ENCODE results near the gene PNP. TPM values are rescaled to one million over a fixed set of nuclear protein-coding genes. Genes with fewer than 3 reads are reported as not detected.

The PNP gene
- total RNA-seq, 1 donor from 2014 or later, result 109 TPM

DNA sequence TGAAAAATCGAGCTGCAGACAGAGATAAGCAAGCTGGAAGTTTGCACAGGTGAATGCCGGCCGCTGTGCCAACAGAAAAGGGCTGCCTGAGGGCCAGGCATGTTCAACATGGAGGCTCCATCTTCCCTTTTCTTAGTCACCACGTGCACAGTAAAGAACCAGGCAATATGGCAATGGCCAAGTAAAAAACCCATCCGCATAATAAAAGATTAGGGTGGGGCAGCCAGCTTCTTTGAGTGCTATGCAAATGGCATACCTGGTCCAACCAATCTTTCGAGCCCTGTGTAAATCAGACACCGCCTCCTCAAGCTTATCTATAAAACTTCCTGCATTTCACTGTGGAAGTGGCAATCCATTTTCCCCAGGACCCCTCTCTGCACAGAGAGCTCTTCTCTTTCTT lies 16.7 kb downstream of the PNP start:
- Histone ChIP-seq H3K36me3 (ENCODE audit: control insufficient read depth, insufficient read depth, low read length) (no peaks in the 10 kb centered on the region), H3K4me3 (ENCODE audit: low read depth, low read length) (no peak overlapping the region), H3K27me3 (ENCODE audit: control insufficient read depth, insufficient read depth, low read length) (no peaks in the 10 kb centered on the region)
- TF ChIP-seq, protein P1, sequence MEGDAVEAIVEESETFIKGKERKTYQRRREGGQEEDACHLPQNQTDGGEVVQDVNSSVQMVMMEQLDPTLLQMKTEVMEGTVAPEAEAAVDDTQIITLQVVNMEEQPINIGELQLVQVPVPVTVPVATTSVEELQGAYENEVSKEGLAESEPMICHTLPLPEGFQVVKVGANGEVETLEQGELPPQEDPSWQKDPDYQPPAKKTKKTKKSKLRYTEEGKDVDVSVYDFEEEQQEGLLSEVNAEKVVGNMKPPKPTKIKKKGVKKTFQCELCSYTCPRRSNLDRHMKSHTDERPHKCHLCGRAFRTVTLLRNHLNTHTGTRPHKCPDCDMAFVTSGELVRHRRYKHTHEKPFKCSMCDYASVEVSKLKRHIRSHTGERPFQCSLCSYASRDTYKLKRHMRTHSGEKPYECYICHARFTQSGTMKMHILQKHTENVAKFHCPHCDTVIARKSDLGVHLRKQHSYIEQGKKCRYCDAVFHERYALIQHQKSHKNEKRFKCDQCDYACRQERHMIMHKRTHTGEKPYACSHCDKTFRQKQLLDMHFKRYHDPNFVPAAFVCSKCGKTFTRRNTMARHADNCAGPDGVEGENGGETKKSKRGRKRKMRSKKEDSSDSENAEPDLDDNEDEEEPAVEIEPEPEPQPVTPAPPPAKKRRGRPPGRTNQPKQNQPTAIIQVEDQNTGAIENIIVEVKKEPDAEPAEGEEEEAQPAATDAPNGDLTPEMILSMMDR (IDR thresholded peaks at IDR 0.05; ENCODE audit: insufficient read depth, low read length, severe bottlenecking), result no peak
- DNase-seq (ENCODE audit: low read depth) (no peak), FAIRE-seq (peak; percentile 23)

GRCh38 chr14:20486684-20487395 lies 17.6 kb downstream of the PNP start:
- Histone ChIP-seq H3K4me3 (ENCODE audit: low read depth, low read length) (no peak overlapping the region), H3K36me3 (ENCODE audit: control insufficient read depth, insufficient read depth, low read length) (no peaks in the 10 kb centered on the region), H3K27me3 (ENCODE audit: control insufficient read depth, insufficient read depth, low read length) (no peaks in the 10 kb centered on the region)
- TF ChIP-seq, protein P1 (IDR thresholded peaks at IDR 0.05; ENCODE audit: insufficient read depth, low read length, severe bottlenecking), result no peak
- FAIRE-seq, result no peak
- DNase-seq (ENCODE audit: low read depth), result no peak

DNA sequence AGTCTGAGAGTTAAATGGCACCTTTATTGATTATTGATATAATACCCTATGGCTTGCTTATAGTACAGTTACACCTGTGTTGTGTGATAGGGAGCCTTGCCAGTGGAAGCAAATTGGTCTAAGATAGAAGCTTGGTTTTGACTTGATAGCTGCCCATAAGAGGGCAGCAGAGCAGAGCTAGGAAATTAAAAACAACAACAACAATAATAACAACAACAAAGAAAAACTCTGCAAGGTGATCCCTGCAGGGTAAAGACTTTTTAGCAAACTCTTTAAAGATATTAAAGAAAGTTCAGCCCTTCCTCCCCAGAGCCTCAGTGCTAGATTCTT lies 18.2 kb downstream of the PNP start:
- Histone ChIP-seq H3K36me3 (ENCODE audit: control insufficient read depth, insufficient read depth, low read length) (no peaks in the 10 kb centered on the region), H3K4me3 (ENCODE audit: low read depth, low read length) (no peak overlapping the region), H3K27me3 (ENCODE audit: control insufficient read depth, insufficient read depth, low read length) (no peaks in the 10 kb centered on the region)
- no peak for DNase-seq (ENCODE audit: low read depth)
- no peak for FAIRE-seq
- TF ChIP-seq, protein P1 (IDR thresholded peaks at IDR 0.05; ENCODE audit: insufficient read depth, low read length, severe bottlenecking), result peak; percentile 23

DNA sequence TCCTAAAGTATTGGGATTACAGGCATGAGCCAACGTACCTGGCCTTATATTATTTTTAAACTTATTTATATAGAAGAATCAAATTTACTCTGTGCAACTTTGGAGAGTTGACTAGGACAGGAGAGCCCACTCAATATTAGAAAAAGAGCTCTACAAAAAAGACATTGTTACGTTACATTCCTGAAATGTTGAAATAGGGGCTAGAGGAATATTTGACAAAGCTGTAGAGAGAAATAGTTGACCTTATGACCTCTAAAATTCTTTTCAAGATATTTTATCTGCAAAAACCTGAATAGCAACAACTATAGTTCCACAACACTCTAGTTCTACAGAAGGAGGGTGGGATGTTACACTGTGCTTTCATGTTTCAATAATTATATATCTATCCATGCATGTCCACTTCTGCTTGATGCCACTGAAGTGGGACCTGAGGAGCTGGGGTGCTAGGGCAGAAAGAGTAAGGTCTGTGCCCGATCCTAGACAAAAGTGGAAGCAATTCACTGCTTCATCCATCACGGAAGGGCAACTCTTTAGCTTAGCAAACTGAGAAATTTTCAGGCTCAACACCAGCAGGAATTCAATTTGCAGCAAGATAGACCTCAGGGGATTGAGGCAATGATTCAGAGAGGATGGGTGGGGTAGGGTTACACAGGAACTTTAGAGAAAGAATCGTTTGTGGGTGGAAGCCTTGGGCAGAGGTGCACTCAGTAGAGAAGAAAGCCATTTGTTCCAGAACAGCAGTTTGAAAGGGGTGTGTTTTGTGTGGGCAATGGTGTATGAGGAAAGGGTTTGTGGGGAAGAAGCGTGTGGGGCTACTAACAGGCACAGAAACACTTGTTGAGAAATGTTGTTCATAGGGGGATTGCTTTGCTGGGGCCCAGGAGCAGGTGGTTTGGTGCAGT lies 20.1 kb downstream of the PNP start:
- Histone ChIP-seq H3K36me3 (ENCODE audit: control insufficient read depth, insufficient read depth, low read length) (no peaks in the 10 kb centered on the region), H3K4me3 (ENCODE audit: low read depth, low read length) (no peak overlapping the region), H3K27me3 (ENCODE audit: control insufficient read depth, insufficient read depth, low read length) (no peaks in the 10 kb centered on the region)
- FAIRE-seq (peak; percentile 75), DNase-seq (ENCODE audit: low read depth) (peak; percentile 84)
- TF ChIP-seq, protein P1 (IDR thresholded peaks at IDR 0.05; ENCODE audit: insufficient read depth, low read length, severe bottlenecking), result no peak

DNA sequence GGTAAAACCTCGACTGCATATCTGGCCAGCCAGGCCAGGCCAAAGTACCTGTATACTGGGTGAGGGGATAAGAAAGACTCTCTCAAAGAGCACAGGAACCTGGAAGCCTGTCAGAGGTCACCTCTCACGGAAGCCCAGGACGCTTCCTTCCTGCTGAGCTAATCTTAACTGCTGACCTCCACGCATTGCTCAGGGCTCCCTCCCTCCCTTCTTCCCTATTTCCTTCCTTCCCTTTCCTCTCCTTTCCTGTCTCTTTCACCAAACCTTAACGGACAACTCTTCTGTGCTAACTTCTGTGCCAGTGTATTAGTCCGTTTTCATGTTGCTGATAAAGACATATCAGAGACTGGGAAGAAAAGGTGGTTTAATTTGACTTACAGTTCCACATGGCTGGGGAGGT lies 21.4 kb downstream of the PNP start:
- no peak for DNase-seq (ENCODE audit: low read depth)
- H3K4me3 ChIP-seq (ENCODE audit: low read depth, low read length), result no peak overlapping the region
- no peaks in the 10 kb centered on the region for H3K27me3 ChIP-seq (ENCODE audit: control insufficient read depth, insufficient read depth, low read length)
- no peaks in the 10 kb centered on the region for H3K36me3 ChIP-seq (ENCODE audit: control insufficient read depth, insufficient read depth, low read length)
- FAIRE-seq, result no peak
- TF ChIP-seq, protein P1 (IDR thresholded peaks at IDR 0.05; ENCODE audit: insufficient read depth, low read length, severe bottlenecking), result no peak
